H1 (cell line): ENCODE results near the gene SCP2. TPM values are rescaled to one million over a fixed set of nuclear protein-coding genes. Genes with fewer than 3 reads are reported as not detected.

Source experiments
- CTCF ChIA-PET: fragments of 300-600 bp; sonication (Branson Sonifier 250); formaldehyde crosslinking; loops from one replicate; lab custom pipeline; 2021; ENCODE audit not compliant: partially characterized antibody; lab: Charles Lee
- POLR2A ChIA-PET: fragments of 300-600 bp; sonication (Branson Sonifier 250); formaldehyde crosslinking; loops from one replicate; lab custom pipeline; 2021; ENCODE audit warnings: inconsistent platforms; ENCODE audit not compliant: partially characterized antibody; lab: Charles Lee
- DNase-seq, 2 experiments: peaks; one replicate each; pipeline versions ENCODE4 v3.0.0 to v3.0.0-alpha.2; 2010 to 2022; ENCODE audit warnings: low spot score in 2 of 2, low read depth in 1 of 2, mixed read lengths in 1 of 2
- FAIRE-seq: peaks from 2 replicates; lab custom pipeline; 2011; peaks lifted over from hg19 to GRCh38; lab: Jason Lieb, UNC
- H2AFZ ChIP-seq: 2 replicates; pipeline ENCODE4 v1.8.1; 2012; ENCODE audit warnings: low read length, inconsistent platforms
- H2AK5ac ChIP-seq: 2 replicates; pipeline ENCODE4 v1.6.1; 2013; ENCODE audit warnings: low read depth, low read length
- H2BK120ac ChIP-seq: replicated peaks from 2 replicates; pipeline ENCODE3; 2013; ENCODE audit warnings: low read depth, low read length, inconsistent platforms
- H2BK12ac ChIP-seq: 2 replicates; pipeline ENCODE4 v1.6.1; 2013; ENCODE audit warnings: low read depth, low read length
- H2BK15ac ChIP-seq: 2 replicates; pipeline ENCODE4 v1.6.1; 2013; ENCODE audit warnings: low read length
- H2BK20ac ChIP-seq: 2 replicates; pipeline ENCODE4 v1.6.1; 2013; ENCODE audit warnings: low read length
- H2BK5ac ChIP-seq: 2 replicates; pipeline ENCODE4 v1.6.1; 2013; ENCODE audit warnings: low read depth, low read length
- H3K14ac ChIP-seq: 2 replicates; pipeline ENCODE4 v1.6.1; 2013; ENCODE audit warnings: inconsistent platforms; ENCODE audit not compliant: insufficient read length
- H3K18ac ChIP-seq: 2 replicates; pipeline ENCODE4 v1.6.1; 2013; ENCODE audit warnings: low read length; ENCODE audit errors: extremely low read depth
- H3K23ac ChIP-seq: 2 replicates; pipeline ENCODE4 v1.6.1; 2013; ENCODE audit warnings: inconsistent platforms; ENCODE audit not compliant: insufficient read length
- H3K23me2 ChIP-seq: 2 replicates; pipeline ENCODE4 v1.6.1; 2013; ENCODE audit warnings: low read depth, low read length
- H3K27ac ChIP-seq: 2 replicates; pipeline ENCODE4 v1.6.1; 2011; ENCODE audit warnings: low read depth, low read length, inconsistent platforms
- H3K27me3 ChIP-seq, 4 experiments: replicated peaks in 1 of 4; 1 replicate in 1 of 4; 2 replicates in 3 of 4; pipeline versions ENCODE4 v1.6.1 to v1.8.1; 2011 to 2013; ENCODE audit warnings: low read length in 3 of 4, mild to moderate bottlenecking in 3 of 4, inconsistent platforms in 2 of 4, mixed read lengths in 2 of 4, moderate library complexity in 1 of 4; ENCODE audit not compliant: control insufficient read depth in 3 of 4, insufficient read depth in 3 of 4; ENCODE audit errors: extremely low read depth in 1 of 4
- H3K36me3 ChIP-seq, 4 experiments: 2 replicates each; pipeline versions ENCODE4 v1.6.1 to v1.8.1; 2011 to 2013; ENCODE audit warnings: mild to moderate bottlenecking in 4 of 4, low read length in 3 of 4, moderate library complexity in 2 of 4, control low read depth in 1 of 4, inconsistent platforms in 1 of 4; ENCODE audit not compliant: insufficient read depth in 4 of 4, control insufficient read depth in 2 of 4
- H3K4ac ChIP-seq: replicated peaks from 2 replicates; pipeline ENCODE3; 2013; ENCODE audit warnings: low read length, low read depth, mixed read lengths, inconsistent platforms; ENCODE audit not compliant: insufficient read length
- H3K4me1 ChIP-seq, 4 experiments: replicated peaks in 1 of 4; 1 replicate in 1 of 4; 2 replicates in 3 of 4; pipeline versions ENCODE4 v1.6.1 to v1.8.1; 2011 to 2013; ENCODE audit warnings: low read length in 3 of 4, inconsistent platforms in 2 of 4, mixed read lengths in 1 of 4; ENCODE audit not compliant: insufficient read depth in 4 of 4, control insufficient read depth in 3 of 4
- H3K4me2 ChIP-seq, 2 experiments: 2 replicates each; pipeline versions ENCODE4 v1.6.1 to v1.8.1; 2011 to 2013; ENCODE audit warnings: low read depth in 2 of 2, low read length in 2 of 2, control low read depth in 1 of 2, inconsistent platforms in 1 of 2, mild to moderate bottlenecking in 1 of 2; ENCODE audit not compliant: insufficient read depth in 1 of 2
- H3K4me3 ChIP-seq, 4 experiments: fragments of 200-600, 300-600 bp in 1 of 4; sonication (generic), shearing (Covaris generic), sonication (Bioruptor Twin) in 1 of 4; 2 replicates each; pipeline versions ENCODE4 v1.5.1 to v1.8.1; 2011 to 2016; ENCODE audit warnings: low read length in 4 of 4, low read depth in 3 of 4, control low read depth in 2 of 4, inconsistent platforms in 2 of 4, mild to moderate bottlenecking in 2 of 4, mixed read lengths in 1 of 4, moderate library complexity in 1 of 4; ENCODE audit not compliant: insufficient read depth in 2 of 4; ENCODE audit errors: extremely low read depth in 1 of 4
- H3K56ac ChIP-seq: replicated peaks from 2 replicates; pipeline ENCODE3; 2013; ENCODE audit warnings: low read depth, mild to moderate bottlenecking, mixed read lengths, low read length, inconsistent platforms; ENCODE audit not compliant: insufficient read length
- H3K79me1 ChIP-seq: 2 replicates; pipeline ENCODE4 v1.6.1; 2013; ENCODE audit warnings: low read depth, low read length, control low read depth
- H3K79me2 ChIP-seq, 2 experiments: 2 replicates each; pipeline versions ENCODE4 v1.6.1 to v1.8.1; 2012 to 2013; ENCODE audit warnings: low read length in 2 of 2, mild to moderate bottlenecking in 2 of 2, inconsistent platforms in 1 of 2; ENCODE audit not compliant: insufficient read depth in 2 of 2, control insufficient read depth in 1 of 2
- H3K9ac ChIP-seq, 4 experiments: replicated peaks in 1 of 4; 1 replicate in 1 of 4; 2 replicates in 3 of 4; pipeline versions ENCODE4 v1.6.1 to v1.8.1; 2011 to 2013; ENCODE audit warnings: low read depth in 3 of 4, low read length in 3 of 4, control low read depth in 2 of 4, mild to moderate bottlenecking in 2 of 4, moderate library complexity in 2 of 4, inconsistent platforms in 1 of 4; ENCODE audit errors: extremely low read depth in 1 of 4
- H3K9me3 ChIP-seq, 2 experiments: 2 replicates each; pipeline versions ENCODE4 v1.6.1 to v1.8.1; 2012 to 2013; ENCODE audit warnings: mild to moderate bottlenecking in 2 of 2, moderate library complexity in 2 of 2, control low read depth in 1 of 2, inconsistent platforms in 1 of 2, low read depth in 1 of 2, low read length in 1 of 2, mixed read lengths in 1 of 2; ENCODE audit not compliant: insufficient read depth in 2 of 2
- H4K20me1 ChIP-seq, 2 experiments: replicated peaks in 1 of 2; 2 replicates each; pipeline versions ENCODE3 to v1.8.1; 2011 to 2013; ENCODE audit warnings: inconsistent platforms in 2 of 2, low read length in 2 of 2, mild to moderate bottlenecking in 1 of 2; ENCODE audit not compliant: insufficient read depth in 2 of 2, control insufficient read depth in 1 of 2
- H4K5ac ChIP-seq: 2 replicates; pipeline ENCODE4 v1.6.1; 2013; ENCODE audit warnings: low read length, low read depth, mixed read lengths, inconsistent platforms; ENCODE audit not compliant: insufficient read length
- H4K8ac ChIP-seq: 2 replicates; pipeline ENCODE4 v1.8.0; 2013; ENCODE audit warnings: mild to moderate bottlenecking, moderate library complexity, low read length, inconsistent platforms; ENCODE audit not compliant: insufficient read depth; ENCODE audit errors: extremely low read depth
- H4K91ac ChIP-seq: replicated peaks from 2 replicates; pipeline ENCODE3; 2013; ENCODE audit warnings: low read length, mixed read lengths, inconsistent platforms; ENCODE audit not compliant: insufficient read length
- JUN ChIP-seq: IDR thresholded peaks from 2 replicates; pipeline ENCODE4 v1.6.1; 2011; ENCODE audit warnings: low read depth, mild to moderate bottlenecking, improper control_type of control experiment, low read length
- MAX ChIP-seq: IDR thresholded peaks from 2 replicates; pipeline ENCODE4 v1.6.1; 2012; ENCODE audit warnings: inconsistent platforms
- RFX5 ChIP-seq: IDR thresholded peaks from 2 replicates; pipeline ENCODE4 v1.6.1; 2011; ENCODE audit warnings: low read depth, low read length, improper control_type of control experiment, borderline replicate concordance
- SP2 ChIP-seq: IDR thresholded peaks from 2 replicates; pipeline ENCODE4 v1.6.1; 2012; ENCODE audit warnings: mild to moderate bottlenecking, low read length, inconsistent platforms
- TAF1 ChIP-seq: IDR thresholded peaks from 2 replicates; pipeline ENCODE4 v1.6.1; 2011; ENCODE audit warnings: mild to moderate bottlenecking, low read depth, low read length
- TEAD4 ChIP-seq: IDR thresholded peaks from 2 replicates; pipeline ENCODE4 v1.6.1; 2012; ENCODE audit warnings: low read depth, low read length, inconsistent platforms, mixed read lengths
- WGBS, 2 experiments: shearing (Covaris generic) in 1 of 2; methylation state at CpG; one replicate each; pipeline versions ENCODE4 v1.1.6 to v1.1.7; 2013 to 2015; ENCODE audit warnings: low lambda C conversion rate in 2 of 2, mixed read lengths in 2 of 2, inconsistent platforms in 1 of 2, low coverage in 1 of 2, missing lambda C conversion rate in 1 of 2; ENCODE audit not compliant: insufficient replicate concordance in 2 of 2, insufficient coverage in 1 of 2, insufficient read length in 1 of 2; ENCODE audit errors: extremely low coverage in 1 of 2, missing lambda C conversion rate in 1 of 2; 5-methylcytosine and 5-hydroxymethylcytosine counted together
- long read RNA-seq, 2 experiments: library from RNA in 1 of 2; library from capped mRNA in 1 of 2; stranded (forward); transcript quantifications; one replicate each; pipeline ENCODE4 v2.0.0, GENCODE V29; 2021; ENCODE audit warnings: inconsistent platforms in 1 of 2
- polyA minus RNA-seq, 3 experiments: library from RNA; depleted of rRNA, polyadenylated mRNA; stranded (reverse); fragments of >200 nt; gene quantifications; 1 replicate in 2 of 3; 2 replicates in 1 of 3; pipeline ENCODE4 v1.2.3, GENCODE V29; 2011
- polyA plus RNA-seq, 7 experiments: library from polyadenylated mRNA; depleted of rRNA in 3 of 7; stranded (reverse) in 5 of 7; unstranded in 2 of 7; fragments of >200 nt in 5 of 7; fragments of 200-250 nt in 2 of 7; gene quantifications; 1 replicate in 5 of 7; 2 replicates in 1 of 7; 4 replicates in 1 of 7; pipeline versions ENCODE4 v1.2.1 to v1.2.3, GENCODE V29; 2011 to 2013; ENCODE audit warnings: missing spikeins in 2 of 7, mixed read lengths in 2 of 7
- total RNA-seq: library from RNA; stranded (reverse); fragmentation: NEBNext Ultra II Directional; extraction: Animal tissue kit (Norgen Biotek cat#: 25700); gene quantifications from 2 replicates; pipeline ENCODE4 v1.2.1, GENCODE V29; 2021

The SCP2 gene, protein sequence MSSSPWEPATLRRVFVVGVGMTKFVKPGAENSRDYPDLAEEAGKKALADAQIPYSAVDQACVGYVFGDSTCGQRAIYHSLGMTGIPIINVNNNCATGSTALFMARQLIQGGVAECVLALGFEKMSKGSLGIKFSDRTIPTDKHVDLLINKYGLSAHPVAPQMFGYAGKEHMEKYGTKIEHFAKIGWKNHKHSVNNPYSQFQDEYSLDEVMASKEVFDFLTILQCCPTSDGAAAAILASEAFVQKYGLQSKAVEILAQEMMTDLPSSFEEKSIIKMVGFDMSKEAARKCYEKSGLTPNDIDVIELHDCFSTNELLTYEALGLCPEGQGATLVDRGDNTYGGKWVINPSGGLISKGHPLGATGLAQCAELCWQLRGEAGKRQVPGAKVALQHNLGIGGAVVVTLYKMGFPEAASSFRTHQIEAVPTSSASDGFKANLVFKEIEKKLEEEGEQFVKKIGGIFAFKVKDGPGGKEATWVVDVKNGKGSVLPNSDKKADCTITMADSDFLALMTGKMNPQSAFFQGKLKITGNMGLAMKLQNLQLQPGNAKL
- total RNA-seq (53.0 and 54.3 TPM in 2 replicates), polyA plus RNA-seq (2011; rRNA removed) (7.0 and 20.9 TPM in 2 replicates), polyA minus RNA-seq (2011; rRNA and poly(A)+ RNA removed) (13.8 and 17.2 TPM in 2 replicates)
- polyA plus RNA-seq (2011; cell fraction: cytosol; rRNA removed), result 32.3 TPM
- polyA plus RNA-seq (2011; cell fraction: nucleus; rRNA removed), result 5.2 TPM
- 33.8 to 67.0 TPM (median 39.2 TPM) in 4 replicates for polyA plus RNA-seq (2012, experiment 1 of 2)
- 12.2 TPM for polyA plus RNA-seq (2012, experiment 2 of 2)
- 23.7 TPM for polyA plus RNA-seq (2013, experiment 1 of 2)
- 23.9 TPM for polyA plus RNA-seq (2013, experiment 2 of 2)
- polyA minus RNA-seq (2011; cell fraction: cytosol; rRNA and poly(A)+ RNA removed), result 7.0 TPM
- 10.6 TPM for polyA minus RNA-seq (2011; cell fraction: nucleus; rRNA and poly(A)+ RNA removed)
- long read RNA-seq, experiment 1, transcript SCP2-207 (5 exons, 894 nt), result major isoform, 23 of 61 reads
- long read RNA-seq, experiment 1, partial matches to known transcripts, result 30 of 61 reads
- long read RNA-seq, experiment 1, other reads (novel, unspliced or antisense), result 4 of 61 reads
- long read RNA-seq, experiment 2, transcript SCP2-207 (5 exons, 894 nt), result major isoform, 89 of 97 reads
- long read RNA-seq, experiment 2, partial matches to known transcripts, result 2 of 97 reads
- long read RNA-seq, experiment 2, other reads (novel, unspliced or antisense), result 4 of 97 reads

DNA sequence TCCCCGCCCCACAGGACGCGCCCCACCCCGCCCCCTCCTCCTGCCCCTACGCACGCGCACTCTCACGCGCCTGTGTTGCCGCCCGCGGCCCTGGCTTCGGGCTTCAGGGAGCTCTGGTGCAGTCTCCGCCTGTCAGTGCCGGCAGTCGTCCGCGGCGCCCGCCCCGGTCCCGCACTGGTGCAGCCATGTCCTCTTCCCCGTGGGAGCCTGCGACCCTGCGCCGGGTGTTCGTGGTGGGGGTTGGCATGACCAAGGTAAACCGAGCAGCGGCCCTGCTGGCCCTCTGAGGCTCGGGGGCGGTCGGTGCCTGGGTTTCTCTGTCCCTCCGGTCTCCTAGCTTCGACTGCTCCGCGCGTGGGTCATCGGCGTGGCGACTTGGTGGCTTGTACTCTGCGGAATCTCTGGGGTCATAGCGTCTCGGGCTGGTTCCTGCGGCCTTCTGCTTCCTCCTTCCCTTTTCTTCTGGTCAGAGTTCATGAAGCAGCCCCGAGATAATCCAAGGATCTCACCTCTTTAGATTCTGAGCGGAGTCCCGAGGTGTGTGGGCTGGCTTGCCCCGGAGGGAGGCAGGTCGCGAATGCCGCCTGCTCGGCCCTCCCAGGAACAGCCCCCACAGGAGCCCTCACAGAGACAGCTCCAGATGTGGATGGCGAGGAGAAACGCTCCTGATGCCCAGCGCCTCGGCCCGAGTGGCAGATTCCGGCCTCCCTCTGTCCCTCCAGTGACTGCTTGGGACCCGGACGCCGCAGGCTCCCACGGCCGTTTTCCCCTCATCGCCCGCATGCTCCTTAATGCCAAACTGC lies at the start of gene SCP2:
Gene SCP2, plus strand, starts transcription at position 65 of the 803 bp plus-strand sequence. Its CDS starts 121 bp downstream, at position 186.
- H3K4ac ChIP-seq, result no peak within 1 kb of the TSS
- H2AK5ac ChIP-seq, result no peak within 1 kb of the TSS
- no peak within 1 kb of the TSS for H2BK5ac ChIP-seq
- H3K79me2 ChIP-seq, result no peaks in the 10 kb centered on the region
- no peak within 1 kb of the TSS for H3K56ac ChIP-seq
- no peaks in the 10 kb centered on the region for H3K36me3 ChIP-seq
- CTCF ChIA-PET, result interaction anchor here (0.6 kb wide), 1 partner anchor 33 kb away, joined by 3 read pairs; no protein-coding TSS in a partner anchor
- no peak within 1 kb of the TSS for H4K91ac ChIP-seq
- H4K20me1 ChIP-seq, result no peaks in the 10 kb centered on the region
- H2BK20ac ChIP-seq, result no peak within 1 kb of the TSS
- POLR2A ChIA-PET, result interaction anchor here (1.2 to 1.3 kb wide), 2 partner anchors 9 to 21 kb away, joined by 3 to 4 read pairs; no protein-coding TSS in a partner anchor
- H3K4me3 ChIP-seq, result peak within 1 kb of the TSS; percentile 44 to 72 (median 72)
- H3K27ac ChIP-seq, result no peak within 1 kb of the TSS
- H4K5ac ChIP-seq, result no peak within 1 kb of the TSS
- no peak for FAIRE-seq
- H3K9ac ChIP-seq, result peak within 1 kb of the TSS in 3 of 4 experiments; percentile 9 to 42 (median 22); a peak in 4 of 7 replicates
- peak within 1 kb of the TSS; percentile 95 for H2AFZ ChIP-seq
- H4K8ac ChIP-seq, result peak within 1 kb of the TSS; percentile 74; the same call in 1 of the 2 replicates
- peaks cover 9 to 32% (median 28%) of the 10 kb centered on the region in 4 experiments for H3K27me3 ChIP-seq
- peaks cover 0 to 3% (median 2%) of the 10 kb centered on the region in 4 experiments; a peak in 2 of 7 replicates for H3K4me1 ChIP-seq
- H3K14ac ChIP-seq, result no peak within 1 kb of the TSS
- H3K23me2 ChIP-seq, result peaks cover 14% of the 10 kb centered on the region; the same call in 1 of the 2 replicates
- WGBS, 2 experiments, result 6% methylated on average over 41 of the region's 65 CpGs; no CpG with 5 or more reads in 1 of the 2 experiments
- peak within 1 kb of the TSS; percentile 84 to 96 for H3K4me2 ChIP-seq
- H2BK15ac ChIP-seq, result peak within 1 kb of the TSS; percentile 36; the same call in 1 of the 2 replicates
- peak in 1 of 2 experiments; percentile 85 for DNase-seq
- H3K79me1 ChIP-seq, result no peaks in the 10 kb centered on the region
- peak within 1 kb of the TSS; percentile 34 for H3K18ac ChIP-seq
- H3K23ac ChIP-seq, result no peak within 1 kb of the TSS
- H3K9me3 ChIP-seq, result no peaks in the 10 kb centered on the region
- H2BK12ac ChIP-seq, result peak within 1 kb of the TSS; percentile 18; the same call in 1 of the 2 replicates
- H2BK120ac ChIP-seq, result no peak within 1 kb of the TSS
- TF ChIP-seq RFX5, result no peak
- TF ChIP-seq SP2, result no peak
- no peak for TF ChIP-seq TEAD4
- TF ChIP-seq TAF1, result no peak
- TF ChIP-seq JUN, result no peak
- peak; percentile 64 for TF ChIP-seq MAX
